ENCODE data around the gene KRT79. TPM values are rescaled to one million over a fixed set of nuclear protein-coding genes. Genes with fewer than 3 reads are reported as not detected.

The KRT79 gene
- total and polyA plus RNA-seq, 2 of the 8 experiments (the other 6 are each of a cell fraction or from before 2014, with no cell fraction given) = not detected

GRCh38 chr12:52873513-52873831 is 39.4 kb upstream of the KRT79 start:
- Histone ChIP-seq H2AFZ (ENCODE audit: low read length) (no peak overlapping the region), H3K56ac (replicated peaks; ENCODE audit: insufficient read length, low read depth, low read length) (no peak overlapping the region), H3K79me1 (ENCODE audit: low read depth, low read length) (no peaks in the 10 kb centered on the region), H3K4me1 (replicated peaks in 1 of 4; ENCODE audit: control insufficient read depth in 3 of 4, insufficient read depth in 4 of 4, low read length in 3 of 4) (peaks cover 0 to 2% (median 0%) of the 10 kb centered on the region in 4 experiments; a peak in 3 of 7 replicates), H2BK5ac (ENCODE audit: low read depth, low read length) (no peak overlapping the region), H3K18ac (ENCODE audit: extremely low read depth, low read length) (no peak overlapping the region), H3K14ac (ENCODE audit: insufficient read length) (no peak overlapping the region), H3K27ac (ENCODE audit: low read depth, low read length) (no peak overlapping the region), H3K23me2 (ENCODE audit: low read depth, low read length) (peaks cover 5% of the 10 kb centered on the region; the same call in 1 of the 2 replicates), H2BK12ac (ENCODE audit: low read depth, low read length) (no peak overlapping the region; the same call in 1 of the 2 replicates), H3K36me3 (ENCODE audit: control insufficient read depth in 2 of 4, insufficient read depth in 4 of 4, low read length in 3 of 4) (no peaks in the 10 kb centered on the region), H2AK5ac (ENCODE audit: low read depth, low read length) (no peak overlapping the region), H4K5ac (ENCODE audit: insufficient read length, low read depth, low read length) (no peak overlapping the region), H2BK15ac (ENCODE audit: low read length) (no peak overlapping the region; the same call in 1 of the 2 replicates), H2BK20ac (ENCODE audit: low read length) (no peak overlapping the region), H4K91ac (replicated peaks; ENCODE audit: insufficient read length, low read length) (no peak overlapping the region), H3K23ac (ENCODE audit: insufficient read length) (no peak overlapping the region), H3K9ac (replicated peaks in 1 of 4; ENCODE audit: extremely low read depth in 1 of 4, low read depth in 3 of 4, low read length in 3 of 4) (no peak overlapping the region), H3K79me2 (ENCODE audit: control insufficient read depth in 1 of 2, insufficient read depth in 2 of 2, low read length in 2 of 2) (no peaks in the 10 kb centered on the region), H4K8ac (ENCODE audit: extremely low read depth, insufficient read depth, low read length) (no peak overlapping the region), H4K20me1 (replicated peaks in 1 of 2; ENCODE audit: control insufficient read depth in 1 of 2, insufficient read depth in 2 of 2, low read length in 2 of 2) (peaks cover 0 to 3% of the 10 kb centered on the region in 2 experiments), H3K9me3 (ENCODE audit: insufficient read depth in 2 of 2, low read depth in 1 of 2, low read length in 1 of 2) (no peaks in the 10 kb centered on the region), H2BK120ac (replicated peaks; ENCODE audit: low read depth, low read length) (no peak overlapping the region), H3K27me3 (replicated peaks in 1 of 4; ENCODE audit: control insufficient read depth in 3 of 4, extremely low read depth in 1 of 4, insufficient read depth in 3 of 4, low read length in 3 of 4) (peaks cover 0 to 22% (median 12%) of the 10 kb centered on the region in 4 experiments; a peak in 5 of 7 replicates), H3K4me3 (ENCODE audit: extremely low read depth in 1 of 4, insufficient read depth in 2 of 4, low read depth in 3 of 4, low read length in 4 of 4) (peak overlapping the region in 3 of 4 experiments; percentile 45 to 60 (median 47); a peak in 4 of 8 replicates), H3K4ac (replicated peaks; ENCODE audit: insufficient read length, low read depth, low read length) (no peak overlapping the region), H3K4me2 (ENCODE audit: insufficient read depth in 1 of 2, low read depth in 2 of 2, low read length in 2 of 2) (peak overlapping the region; percentile 71 to 80)
- POLR2A ChIA-PET (ENCODE audit: partially characterized antibody) = interaction anchor here (1.3 kb wide), 1 partner anchor 133 kb away, joined by 3 read pairs; the partner anchor contains the start of gene EIF4B
- 83% methylated on average over 4 of the region's 4 CpGs; no CpG with 5 or more reads in 1 of the 2 experiments for WGBS, 2 experiments (ENCODE audit: extremely low coverage in 1 of 2, insufficient coverage in 1 of 2, insufficient read length in 1 of 2, insufficient replicate concordance in 2 of 2, low coverage in 1 of 2, low lambda C conversion rate in 2 of 2, missing lambda C conversion rate in 1 of 2)
- DNase-seq (ENCODE audit: low read depth in 1 of 2, low spot score in 2 of 2) (no peak), FAIRE-seq (no peak)
- CTCF ChIA-PET (ENCODE audit: partially characterized antibody) = interaction anchor here (0.7 to 22.2 kb wide), 36 partner anchors 8 to 733 kb away, joined by 3 to 502 read pairs (median 4); partner anchors contain the start of gene KRT85
- TF ChIP-seq ASH2L (IDR thresholded peaks at IDR 0.05; ENCODE audit: low read length) (no peak), BACH1 (IDR thresholded peaks at IDR 0.05; ENCODE audit: low read length) (no peak)

Data from H1 (cell line).